Upper lobe of right lung (tissue), 1 donor: Measurements from ENCODE around the gene PDXK. TPM values are rescaled to one million over a fixed set of nuclear protein-coding genes. Genes with fewer than 3 reads are reported as not detected.

Experiments
- ATAC-seq: fragments of 200-7000 bp; cut with Tn5 transposase; one replicate; pipeline ENCODE4 v1.9.1; 2020; ENCODE audit warnings: mild to moderate bottlenecking, moderate library complexity
- DNase-seq: peaks from one replicate; pipeline ENCODE4 v3.0.0-alpha.2; 2020
- H3K27ac ChIP-seq: fragments of 200-600 bp; one replicate; pipeline ENCODE4 v1.8.0; 2022
- H3K27me3 ChIP-seq: fragments of 200-600 bp; one replicate; pipeline ENCODE4 v1.8.0; 2022; ENCODE audit warnings: mild to moderate bottlenecking
- H3K36me3 ChIP-seq: fragments of 200-600 bp; one replicate; pipeline ENCODE4 v1.8.0; 2022
- H3K4me1 ChIP-seq: fragments of 200-600 bp; one replicate; pipeline ENCODE4 v1.8.0; 2022
- H3K4me3 ChIP-seq: fragments of 200-600 bp; one replicate; pipeline ENCODE4 v1.8.0; 2022; ENCODE audit warnings: mild to moderate bottlenecking
- H3K9me3 ChIP-seq: fragments of 200-600 bp; one replicate; pipeline ENCODE4 v1.8.0; 2022
- CTCF ChIP-seq: fragments of 200-600 bp; IDR thresholded peaks from one replicate; pipeline ENCODE4 v1.8.0; 2022; ENCODE audit warnings: antibody characterized with exemption
- intact Hi-C: fragments of 100-400 bp; cut with DNase I; formaldehyde crosslinking; loops from one replicate; pipeline ENCODE4 v1.11.0; 2022
- total RNA-seq: library from RNA; stranded (reverse); fragmentation: NEBNext Ultra II Directional; extraction: Animal tissue kit (Norgen Biotek cat#: 25700); gene quantifications from one replicate; pipeline ENCODE4 v1.2.1, GENCODE V29; 2021
- donor health status: DM: no; HTN: yes; CAD: no; lungs with severe emphysema.

PDXK gene
- total RNA-seq, 1 donor from 2014 or later, result 280 TPM

- Histone ChIP-seq H3K36me3 (peaks cover 9% of the 10 kb centered on the region), H3K27ac (peak overlapping the region; percentile 1), H3K9me3 (no peaks in the 10 kb centered on the region), H3K4me3 (no peak overlapping the region), H3K4me1 (peaks cover 62% of the 10 kb centered on the region), H3K27me3 (no peaks in the 10 kb centered on the region)
- TF ChIP-seq CTCF, result no peak
- no peak for ATAC-seq
- DNase-seq, result peak; percentile 62
- intact Hi-C loops, result no loop called here
Measured at GRCh38 chr21:43731891-43732711, 13.2 kb downstream of the PDXK start.

GRCh38 chr21:43733060-43733459 lies 14.1 kb downstream of the PDXK start:
- Histone ChIP-seq H3K4me1 (peaks cover 53% of the 10 kb centered on the region), H3K9me3 (no peaks in the 10 kb centered on the region), H3K36me3 (peaks cover 16% of the 10 kb centered on the region), H3K27ac (no peak overlapping the region), H3K4me3 (no peak overlapping the region), H3K27me3 (no peaks in the 10 kb centered on the region)
- intact Hi-C loops, result no loop called here
- DNase-seq (no peak), ATAC-seq (no peak)
- no peak for TF ChIP-seq CTCF

- DNase-seq (peak; percentile 73), ATAC-seq (peak; percentile 32)
- intact Hi-C loops, result no loop called here
- no peak for TF ChIP-seq CTCF
- peaks cover 18% of the 10 kb centered on the region for H3K36me3 ChIP-seq
- no peaks in the 10 kb centered on the region for H3K9me3 ChIP-seq
- peaks cover 49% of the 10 kb centered on the region for H3K4me1 ChIP-seq
- H3K27ac ChIP-seq, result peak overlapping the region; percentile 81
- H3K27me3 ChIP-seq, result no peaks in the 10 kb centered on the region
- H3K4me3 ChIP-seq, result no peak overlapping the region
Measured at GRCh38 chr21:43733529-43734071, 14.7 kb downstream of the PDXK start.

GRCh38 chr21:43734131-43734927 lies 15.4 kb downstream of the PDXK start:
- Histone ChIP-seq H3K27me3 (no peaks in the 10 kb centered on the region), H3K27ac (peak overlapping the region; percentile 81), H3K36me3 (peaks cover 18% of the 10 kb centered on the region), H3K4me3 (no peak overlapping the region), H3K9me3 (no peaks in the 10 kb centered on the region), H3K4me1 (peaks cover 42% of the 10 kb centered on the region)
- peak; percentile 71 for DNase-seq
- TF ChIP-seq CTCF, result no peak
- intact Hi-C loops, result no loop called here
- ATAC-seq, result peak; percentile 61

- peaks cover 18% of the 10 kb centered on the region for H3K36me3 ChIP-seq
- DNase-seq (peak; percentile 77), ATAC-seq (peak; percentile 70)
- H3K27ac ChIP-seq, result peak overlapping the region; percentile 81
- peaks cover 38% of the 10 kb centered on the region for H3K4me1 ChIP-seq
- intact Hi-C loops, result no loop called here
- H3K4me3 ChIP-seq, result no peak overlapping the region
- no peaks in the 10 kb centered on the region for H3K27me3 ChIP-seq
- no peaks in the 10 kb centered on the region for H3K9me3 ChIP-seq
- no peak for TF ChIP-seq CTCF
Measured at GRCh38 chr21:43734928-43735229, 15.9 kb downstream of the PDXK start.
